Breast epithelium (tissue), 3 donors: ENCODE data around the gene ADAM12.

Experiments
- POLR2A ChIP-seq: fragments of 450-650 bp; IDR thresholded peaks from one replicate; pipeline ENCODE4 v1.6.1; 2016; ENCODE audit warnings: antibody characterized with exemption, mild to moderate bottlenecking, moderate library complexity
- POLR2AphosphoS5 ChIP-seq, 3 donors: sonication (generic); formaldehyde crosslinking; IDR thresholded peaks; one replicate each; pipeline ENCODE4 v1.6.1; 2017; ENCODE audit warnings: antibody characterized with exemption in 3 of 3

DNA sequence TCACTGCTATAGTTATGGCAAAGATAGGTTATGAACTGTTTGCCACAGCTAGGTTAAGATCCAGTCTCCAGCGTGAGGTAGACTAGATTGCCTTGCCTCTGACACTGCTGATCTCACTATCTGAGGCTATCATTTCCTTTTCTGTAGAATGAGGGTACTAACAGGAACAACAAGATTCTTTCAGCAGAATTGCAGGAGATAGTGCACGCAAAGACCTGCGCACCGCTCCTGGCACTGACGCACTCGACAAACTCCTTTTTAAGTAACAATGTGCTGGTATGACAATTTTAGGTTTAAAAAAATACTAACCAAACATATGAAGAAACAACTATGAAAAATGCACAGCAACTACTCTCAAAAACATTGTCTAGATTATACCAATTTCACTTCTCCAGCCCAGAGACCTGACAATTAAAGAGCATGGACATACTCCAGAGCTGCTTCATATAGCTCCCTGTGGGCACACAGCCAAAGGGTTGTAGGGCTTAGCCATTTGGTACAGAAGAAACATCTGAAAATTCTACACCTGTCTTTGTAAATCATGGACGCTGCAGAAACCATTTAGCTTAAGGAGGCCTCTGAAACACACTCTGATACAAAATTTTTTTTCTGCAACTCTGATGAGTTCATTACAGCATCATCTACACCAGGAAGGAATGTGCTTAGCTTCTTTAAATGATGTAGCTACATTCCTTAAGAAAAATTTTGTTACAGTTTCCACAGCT is 7.8 kb downstream of the ADAM12 start:
- no peak for TF ChIP-seq POLR2AphosphoS5 (IDR thresholded peaks at IDR 0.05)
- no peak for TF ChIP-seq POLR2A
